Ishikawa (cell line): Measurements from ENCODE around the gene UBA1.

Experiments used
- CREB1 ChIP-seq: IDR thresholded peaks from 2 replicates; pipeline ENCODE4 v1.6.1; 2012; ENCODE audit warnings: low read depth
- EGR1 ChIP-seq: IDR thresholded peaks from 2 replicates; pipeline ENCODE4 v1.6.1; 2012
- YY1 ChIP-seq: IDR thresholded peaks from 2 replicates; pipeline ENCODE4 v1.6.1; 2012; ENCODE audit warnings: low read depth
- TF ChIP-seq, protein P1 (sequence below): IDR thresholded peaks from 2 replicates; pipeline ENCODE4 v1.6.1; 2012

DNA sequence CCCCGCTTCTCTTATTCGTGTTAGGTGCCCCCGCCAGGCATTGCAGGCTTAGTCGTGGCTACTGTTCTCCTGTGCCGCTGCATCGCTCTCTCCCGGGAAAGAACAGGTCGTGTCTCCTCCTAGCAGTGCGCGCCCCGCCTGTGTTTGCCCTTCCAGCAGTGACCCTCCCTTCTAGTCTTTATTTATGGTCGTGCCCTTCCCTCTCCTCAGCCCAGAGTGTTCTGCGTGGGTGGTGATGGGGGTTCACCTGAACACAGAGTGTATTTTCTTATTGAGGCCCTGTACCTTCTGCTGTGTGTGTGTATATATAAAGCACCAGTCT, 54.3 kb downstream of the UBA1 start:
- TF ChIP-seq YY1 (no peak), EGR1 (no peak), CREB1 (no peak)
- TF ChIP-seq, protein P1, sequence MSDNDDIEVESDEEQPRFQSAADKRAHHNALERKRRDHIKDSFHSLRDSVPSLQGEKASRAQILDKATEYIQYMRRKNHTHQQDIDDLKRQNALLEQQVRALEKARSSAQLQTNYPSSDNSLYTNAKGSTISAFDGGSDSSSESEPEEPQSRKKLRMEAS = no peak
